Measurements from ENCODE around the gene C14orf132.

C14orf132 gene

DNA sequence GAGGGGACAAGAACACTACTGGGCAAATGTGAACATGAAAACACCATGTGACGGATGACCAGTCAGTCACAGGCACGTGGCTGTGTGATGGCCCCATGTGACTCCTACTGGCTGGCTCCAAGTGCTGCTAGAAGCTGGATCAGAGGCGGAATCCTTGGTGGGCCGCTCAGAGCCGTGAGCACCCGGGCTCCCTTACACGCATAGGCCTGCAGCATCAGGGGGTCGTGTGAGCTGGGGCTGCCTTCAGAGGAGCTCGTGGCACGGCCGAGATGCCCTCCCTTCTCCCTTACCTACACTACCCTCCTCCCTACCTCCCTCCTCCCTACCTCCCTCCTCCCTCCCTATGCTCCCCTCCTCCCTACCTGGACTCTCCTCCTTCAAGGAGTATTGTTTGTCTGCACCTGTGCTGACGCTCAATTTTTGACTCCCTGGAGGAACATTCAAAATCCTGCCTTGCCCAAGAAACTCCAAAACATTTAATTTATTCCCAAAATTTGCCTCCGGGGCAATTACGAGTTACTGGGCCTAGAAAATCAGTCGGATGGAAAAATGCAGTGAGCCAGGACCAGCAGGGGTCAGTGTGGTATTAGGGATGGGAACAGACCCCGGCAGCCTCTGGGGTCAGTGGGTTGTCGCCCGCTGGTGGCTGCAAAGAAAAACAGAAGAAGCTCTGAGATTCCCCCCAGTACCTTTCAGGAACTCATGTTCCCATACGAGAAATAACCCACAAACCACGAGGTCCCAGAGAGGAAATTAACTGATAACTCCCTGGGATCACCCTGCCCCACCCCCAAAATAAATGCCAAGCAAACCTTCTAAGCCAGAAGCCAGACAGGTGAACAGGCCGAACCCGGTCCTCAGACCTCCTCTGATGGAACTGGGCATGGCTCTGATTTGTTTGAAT lies 61.3 kb downstream of the C14orf132 start:
- FAIRE-seq, result peak; percentile 88

- FAIRE-seq, result no peak
Measured at GRCh38 chr14:96102081-96102856, 63.1 kb downstream of the C14orf132 start.

GRCh38 chr14:96103075-96103474 lies 63.9 kb downstream of the C14orf132 start:
- FAIRE-seq, result no peak

GRCh38 chr14:96103560-96104460 lies 64.6 kb downstream of the C14orf132 start:
- FAIRE-seq, result no peak

GRCh38 chr14:96104469-96105057 lies 65.4 kb downstream of the C14orf132 start:
- FAIRE-seq, result peak; percentile 86

DNA sequence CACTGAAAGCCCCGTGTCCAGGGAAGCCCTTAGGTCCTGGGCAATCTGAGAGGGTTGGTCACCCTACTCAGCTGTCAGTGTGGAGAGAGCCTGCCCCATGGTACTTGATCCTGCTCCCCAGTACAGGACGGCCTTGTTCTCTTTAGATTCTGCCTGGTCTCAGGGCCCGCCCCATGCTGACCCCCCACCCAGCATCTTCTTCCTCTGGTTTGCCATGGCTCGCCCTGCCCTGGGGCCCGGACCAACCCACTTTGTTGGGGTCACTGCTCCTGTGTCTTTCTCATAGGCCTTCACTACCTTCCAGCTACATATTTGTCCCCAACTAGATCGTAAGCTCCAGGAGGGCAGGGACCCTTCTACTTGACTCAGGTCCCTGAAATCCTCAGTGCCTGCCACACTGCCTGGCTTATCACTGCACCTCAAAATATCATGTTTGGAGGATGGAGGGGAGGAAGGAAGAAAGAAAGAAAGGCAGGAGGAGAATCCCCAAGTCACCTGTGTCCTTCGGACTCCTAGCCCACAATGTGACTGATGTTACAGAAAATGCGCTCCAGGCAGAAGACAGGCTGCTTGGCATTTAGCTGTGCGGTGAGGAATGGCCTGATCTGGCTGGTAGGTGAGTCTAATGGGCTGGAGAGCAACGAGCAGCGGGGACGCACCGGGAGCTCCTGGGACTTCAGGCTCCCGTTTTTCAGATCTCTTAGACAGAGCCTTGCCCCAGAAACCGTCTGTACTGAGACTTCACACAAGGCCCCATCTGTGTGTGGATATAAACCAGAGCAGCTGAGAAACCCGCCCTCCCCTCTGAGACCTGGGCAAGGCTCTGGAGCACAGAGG lies 66.1 kb downstream of the C14orf132 start:
- FAIRE-seq, result no peak

DNA sequence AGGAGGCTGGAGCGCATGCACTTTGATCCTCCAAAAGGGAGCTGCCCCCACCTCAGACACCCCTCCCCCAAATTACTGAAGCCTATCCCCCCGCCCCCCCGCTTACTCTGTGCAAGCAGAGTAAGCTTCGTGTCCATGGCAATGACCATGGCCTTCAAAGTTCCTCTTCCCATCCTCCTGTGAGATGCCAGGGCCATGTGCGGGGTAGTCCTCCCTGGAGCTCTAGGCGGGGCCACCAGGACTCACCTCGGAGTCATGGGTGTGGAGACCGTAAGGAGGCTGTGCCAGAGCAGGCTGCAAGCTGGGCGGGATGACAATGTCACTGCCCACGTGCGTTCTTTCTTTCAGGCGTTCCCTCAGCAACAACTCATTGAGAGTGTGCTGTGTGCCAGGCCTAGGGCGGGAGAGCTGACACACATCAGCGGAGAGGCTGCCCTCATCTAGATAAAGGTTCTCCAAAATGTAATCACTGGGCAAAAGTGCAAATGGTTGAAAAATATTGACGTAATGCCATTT lies 66.8 kb downstream of the C14orf132 start:
- FAIRE-seq, result peak; percentile 56

- FAIRE-seq, result no peak
Measured at GRCh38 chr14:96106891-96107290, 67.7 kb downstream of the C14orf132 start.

- no peak for FAIRE-seq
Measured at GRCh38 chr14:96108061-96108795, 69.1 kb downstream of the C14orf132 start.

GRCh38 chr14:96108911-96109310 lies 69.7 kb downstream of the C14orf132 start:
- no peak for FAIRE-seq

- FAIRE-seq, result no peak
Measured at GRCh38 chr14:96109596-96110355, 70.6 kb downstream of the C14orf132 start.

DNA sequence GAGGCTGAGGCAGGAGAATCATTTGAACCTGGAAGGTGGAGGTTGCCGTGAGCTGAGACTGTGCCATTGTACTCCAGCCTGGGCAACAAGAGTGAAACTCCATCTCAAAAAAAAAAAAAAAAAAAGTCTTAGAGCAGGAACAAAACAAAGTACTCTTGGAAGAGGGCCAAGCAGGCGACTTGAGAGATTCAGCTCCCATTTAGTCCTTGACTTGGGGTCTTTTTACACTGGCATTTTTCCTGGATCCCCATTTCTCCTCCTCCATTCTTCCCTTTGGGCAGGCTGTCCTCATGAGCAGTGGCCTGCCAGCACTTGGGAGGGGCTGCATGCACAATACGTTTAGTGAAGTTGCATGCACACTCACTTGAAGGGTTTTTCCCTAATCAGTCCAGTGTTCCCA lies 72.9 kb downstream of the C14orf132 start:
- no peak for FAIRE-seq

- no peak for FAIRE-seq
Measured at GRCh38 chr14:96114002-96114401, 74.8 kb downstream of the C14orf132 start.

DNA sequence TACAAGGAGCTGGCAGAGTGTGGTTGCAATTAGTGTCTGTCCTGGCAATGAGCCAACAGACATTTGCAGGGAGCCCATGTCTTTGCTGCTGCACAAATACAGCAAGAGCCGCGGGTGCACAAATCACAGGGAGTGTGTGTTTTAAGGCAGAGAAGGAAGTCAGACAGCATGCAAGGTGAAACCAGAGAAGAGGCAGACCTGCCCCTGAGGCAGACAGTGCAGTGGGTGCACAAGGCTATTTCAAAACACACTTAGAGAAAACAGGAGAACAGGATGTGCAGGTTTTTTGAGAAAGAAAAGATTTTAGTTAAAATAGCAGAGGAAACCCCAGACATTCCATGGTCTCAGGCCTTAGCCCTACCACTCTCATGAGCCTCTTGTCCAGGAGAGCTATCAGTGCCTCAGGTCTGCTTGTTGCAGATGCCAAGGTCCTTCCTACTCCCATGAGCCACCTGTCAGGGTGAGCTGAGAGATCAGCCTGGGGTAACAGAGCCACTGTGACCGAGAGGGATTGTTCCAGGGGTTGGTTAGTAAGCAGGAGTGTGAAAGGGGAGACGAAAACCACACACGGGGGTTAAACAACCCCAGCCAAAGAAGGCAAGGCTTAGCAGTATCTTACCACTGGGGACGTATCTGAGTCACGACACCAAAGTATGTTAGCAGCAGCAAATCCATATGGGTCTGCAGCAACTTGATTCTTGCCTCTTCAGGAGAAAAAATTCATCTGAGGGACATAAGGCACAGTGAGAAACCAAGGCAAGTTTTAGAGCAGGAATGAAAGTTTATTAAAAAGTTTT lies 78.1 kb downstream of the C14orf132 start:
- FAIRE-seq, result no peak

DNA sequence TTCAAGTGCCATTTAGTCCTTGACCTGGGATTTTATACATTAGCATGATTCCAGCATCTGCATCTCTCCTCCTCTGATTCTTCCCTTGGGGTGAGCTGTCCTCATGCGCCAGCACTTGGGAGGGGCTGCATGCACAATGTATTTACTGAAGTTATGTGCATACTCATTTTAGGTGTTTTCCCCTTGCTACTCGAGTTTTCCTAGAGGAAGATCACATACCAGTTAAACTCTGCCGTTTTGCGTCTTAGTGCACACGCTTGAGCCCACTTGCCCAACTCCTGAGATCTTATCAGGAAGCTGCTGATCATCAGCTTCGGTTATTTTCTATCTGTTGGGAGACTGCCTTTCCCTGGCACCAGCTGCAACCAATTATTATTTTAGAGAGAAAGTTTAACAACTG lies 78.8 kb downstream of the C14orf132 start:
- FAIRE-seq, result no peak

DNA sequence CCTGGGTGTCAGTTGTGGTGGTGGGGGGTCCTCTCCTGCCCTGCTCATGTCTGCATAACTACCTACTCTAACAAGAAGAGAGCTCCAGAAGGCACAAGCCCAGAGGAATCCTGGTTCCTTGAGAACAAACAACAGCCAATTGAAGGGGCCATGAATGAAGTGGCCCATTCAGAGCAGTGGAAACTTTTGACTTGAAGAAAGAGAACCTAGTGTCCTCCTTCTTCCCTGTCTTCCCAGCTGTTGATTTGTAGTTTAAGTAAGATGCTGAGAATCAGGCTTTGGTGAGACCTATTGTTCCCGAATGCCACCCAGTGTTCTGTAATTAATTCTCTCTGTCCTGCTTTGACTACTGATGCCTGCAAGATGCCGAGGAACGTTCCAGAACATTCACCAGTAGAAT lies 79.2 kb downstream of the C14orf132 start:
- no peak for FAIRE-seq

DNA sequence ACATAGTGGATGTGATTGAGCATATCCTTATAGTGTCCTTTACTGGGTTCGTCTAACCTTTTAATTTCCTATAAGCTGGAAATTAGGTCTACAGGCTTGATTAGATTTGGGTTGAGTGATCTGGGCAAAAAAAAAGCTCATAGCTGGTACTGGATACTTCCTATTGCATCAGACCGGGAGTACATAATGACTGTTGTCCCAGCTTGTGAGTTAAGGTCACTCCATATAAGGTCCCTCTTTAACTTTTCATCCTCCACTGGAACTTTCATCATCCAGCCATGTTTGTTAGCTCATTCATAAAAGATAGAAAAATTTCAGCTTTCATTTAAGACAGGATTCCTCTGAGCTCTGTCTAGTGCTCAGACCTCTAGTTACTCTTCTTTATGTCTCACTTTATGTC lies 80.8 kb downstream of the C14orf132 start:
- FAIRE-seq, result no peak

DNA sequence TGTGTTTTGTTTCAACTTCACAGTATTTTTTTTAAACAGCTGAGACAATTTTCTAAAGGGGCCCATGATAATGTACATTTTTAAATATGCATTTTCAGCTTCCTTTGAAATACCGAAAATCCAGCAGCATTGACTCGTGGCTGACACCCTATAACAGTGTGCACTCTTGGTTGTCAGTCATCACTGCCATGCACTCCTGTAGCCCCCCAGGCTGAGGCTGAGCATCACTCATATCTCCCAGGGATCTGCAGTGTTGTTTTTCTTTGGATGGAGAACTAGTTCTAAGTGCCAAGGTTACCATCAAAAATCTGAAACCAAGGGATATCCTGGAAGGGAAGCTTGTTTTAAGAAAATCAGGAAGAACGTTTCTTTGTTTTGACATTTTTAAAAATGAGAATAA lies 81.2 kb downstream of the C14orf132 start:
- no peak for FAIRE-seq

DNA sequence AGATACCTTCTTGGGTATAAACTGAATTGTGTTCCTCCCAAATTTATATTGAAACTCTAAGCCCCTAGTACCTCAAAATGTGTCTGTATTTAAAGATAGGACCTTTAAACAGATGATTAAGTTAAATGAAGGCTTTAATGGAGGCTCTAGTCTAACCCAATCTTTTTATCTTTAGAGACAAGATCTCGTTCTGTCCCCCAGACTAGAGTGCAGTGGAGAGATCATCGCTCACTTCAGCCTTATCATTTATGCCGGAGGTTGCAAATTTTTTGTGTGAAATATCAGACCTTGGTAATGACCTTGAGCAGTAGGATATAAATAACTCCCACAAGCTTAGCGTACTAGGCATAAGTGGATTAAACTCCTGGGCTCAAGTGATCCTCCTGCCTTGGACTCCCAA lies 81.8 kb downstream of the C14orf132 start:
- no peak for FAIRE-seq

Measured in islet of Langerhans (tissue), 1 donor.